HG03565 (cell line): ENCODE data around the gene ATF6.
A peak's percentile ranks its signal among the peaks of the same experiment; 100 is the strongest.
"Not testable (repeated sequence)": the region's sequence is repeated elsewhere in the genome, so short reads cannot be mapped to it uniquely, and the experiment has no call there.

Experiments used
- ATAC-seq: cut with Tn5 transposase; IDR thresholded peaks from one replicate; pipeline ENCODE4 v1.9.1; 2021; ENCODE audit warnings: mild to moderate bottlenecking, moderate library complexity; ENCODE audit not compliant: unreplicated experiment

Gene ATF6

GRCh38 chr1:161731981-161732718 is 34.0 kb upstream of the ATF6 start:
- ATAC-seq: no peak

GRCh38 chr1:161733526-161733925 is 32.6 kb upstream of the ATF6 start:
- no peak for ATAC-seq

- ATAC-seq: no peak
These were observed 30.3 kb upstream of the ATF6 start for GRCh38 chr1:161735837-161736236.

GRCh38 chr1:161736335-161736969 is 29.7 kb upstream of the ATF6 start:
- ATAC-seq: no peak

DNA sequence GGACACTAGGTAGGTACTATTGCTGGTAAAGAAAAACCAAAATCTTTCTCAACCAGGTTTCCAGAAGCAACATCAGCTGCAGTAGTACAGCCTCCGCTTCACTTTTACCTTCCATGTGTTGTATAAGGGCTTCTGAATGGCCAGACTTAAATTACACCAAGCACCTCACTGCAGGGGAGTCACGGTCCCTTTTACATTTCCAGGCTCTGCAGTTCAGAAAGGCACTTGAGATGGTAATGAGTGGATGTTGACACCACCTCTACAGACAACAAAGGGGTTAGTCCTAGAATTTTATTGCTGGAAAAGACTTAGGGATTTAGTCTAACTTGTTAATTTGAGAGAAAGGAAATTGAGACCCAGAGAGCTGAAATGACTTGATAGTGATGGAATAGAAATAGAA is 28.5 kb upstream of the ATF6 start:
- ATAC-seq: no peak

DNA sequence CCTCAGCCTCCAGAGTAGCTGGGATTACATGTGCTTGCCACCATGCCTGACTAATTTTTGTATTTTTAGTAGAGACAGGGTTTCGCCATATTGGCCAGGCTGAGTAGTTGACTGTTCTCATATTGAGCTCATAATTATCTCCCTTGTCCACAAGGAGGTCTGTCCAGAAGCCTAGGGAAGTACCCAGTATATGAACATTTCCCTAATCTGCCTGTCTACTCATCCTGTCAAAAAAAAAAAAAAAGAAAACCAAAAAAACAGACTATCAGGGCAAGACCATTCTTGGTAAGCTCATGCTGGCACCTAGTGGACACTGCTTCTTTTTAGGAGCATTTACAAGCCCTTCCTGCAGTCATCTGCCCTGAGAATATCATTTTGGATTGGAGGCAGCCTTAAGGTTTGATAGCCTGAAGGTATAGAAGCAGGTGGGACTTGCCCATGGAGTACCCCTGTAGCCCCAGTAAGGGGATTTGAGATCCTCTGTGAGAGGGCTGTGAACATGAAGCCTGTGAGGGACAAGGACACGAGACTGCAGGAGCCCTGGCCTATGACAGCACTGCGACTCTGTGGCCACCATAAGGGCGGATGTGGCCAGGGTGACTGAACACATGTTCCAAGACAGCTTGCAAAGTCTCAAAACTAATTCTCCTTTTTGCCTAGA is 27.4 kb upstream of the ATF6 start:
- peak; percentile 45 for ATAC-seq

- no peak for ATAC-seq
These were observed 26.1 kb upstream of the ATF6 start for GRCh38 chr1:161739865-161740566.

- ATAC-seq: no peak
These were observed 25.2 kb upstream of the ATF6 start for GRCh38 chr1:161740921-161741320.

DNA sequence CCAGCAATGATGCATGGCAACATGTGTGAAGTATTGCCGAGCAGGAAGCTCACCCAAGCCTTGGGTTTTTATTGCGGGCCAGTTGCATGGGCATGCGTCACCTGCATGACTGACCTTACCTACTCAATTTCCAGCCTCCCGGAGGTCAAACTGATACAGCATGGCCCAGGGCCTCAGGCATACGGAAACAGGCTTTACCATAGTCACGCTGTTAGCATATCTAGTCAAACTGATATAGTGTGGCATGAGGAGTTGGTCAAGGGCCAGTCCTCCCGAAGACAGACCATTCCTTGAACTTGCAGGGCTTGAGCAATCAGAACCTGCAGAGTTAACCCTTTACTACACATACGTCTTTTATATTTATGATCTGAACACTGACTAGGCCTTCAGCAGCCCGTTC is 22.9 kb upstream of the ATF6 start:
- ATAC-seq: no peak

GRCh38 chr1:161747801-161748200 is 18.3 kb upstream of the ATF6 start:
- no peak for ATAC-seq

DNA sequence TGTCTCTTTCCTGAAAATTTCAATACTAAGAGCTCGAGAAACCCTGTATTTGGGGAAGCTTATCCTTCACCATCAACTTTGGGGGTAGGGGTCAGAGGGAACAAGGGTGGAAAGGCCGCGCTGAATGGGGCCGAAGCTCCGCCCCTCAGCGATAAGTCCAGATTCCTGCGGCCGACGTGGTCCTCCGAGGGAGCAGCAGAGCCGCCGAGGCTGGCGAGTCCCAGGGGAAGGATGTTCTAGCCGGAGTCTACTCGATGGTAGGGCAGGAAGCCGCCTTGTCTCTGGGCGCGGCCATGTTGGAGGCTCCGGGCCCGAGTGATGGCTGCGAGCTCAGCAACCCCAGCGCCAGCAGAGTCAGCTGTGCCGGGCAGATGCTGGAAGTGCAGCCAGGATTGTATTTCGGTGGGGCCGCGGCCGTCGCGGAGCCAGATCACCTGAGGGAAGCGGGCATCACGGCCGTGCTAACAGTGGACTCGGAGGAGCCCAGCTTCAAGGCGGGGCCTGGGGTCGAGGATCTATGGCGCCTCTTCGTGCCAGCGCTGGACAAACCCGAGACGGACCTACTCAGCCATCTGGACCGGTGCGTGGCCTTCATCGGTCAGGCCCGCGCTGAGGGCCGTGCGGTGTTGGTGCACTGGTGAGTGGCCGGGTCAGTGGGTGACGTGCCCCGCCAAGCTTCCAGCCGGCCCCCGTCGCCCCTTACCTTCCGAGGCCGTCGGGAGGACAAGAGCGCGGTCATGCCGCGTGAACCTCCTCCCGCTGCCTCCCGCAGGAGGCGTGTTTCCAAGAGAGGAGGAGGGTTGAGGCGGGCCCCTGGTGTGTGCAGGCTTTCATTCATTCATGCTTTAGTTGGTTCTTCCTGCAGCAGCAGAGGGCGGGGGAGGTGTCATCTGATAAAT is 16.4 kb upstream of the ATF6 start, which contains the start of gene DUSP12:
TSS of gene DUSP12 (plus strand) at position 278 of the 899 bp plus-strand sequence. CDS start at position 294, 16 bp downstream.
- peak; percentile 94 for ATAC-seq

- no peak for ATAC-seq
These were observed 2.5 kb upstream of the ATF6 start for GRCh38 chr1:161763522-161764098.

DNA sequence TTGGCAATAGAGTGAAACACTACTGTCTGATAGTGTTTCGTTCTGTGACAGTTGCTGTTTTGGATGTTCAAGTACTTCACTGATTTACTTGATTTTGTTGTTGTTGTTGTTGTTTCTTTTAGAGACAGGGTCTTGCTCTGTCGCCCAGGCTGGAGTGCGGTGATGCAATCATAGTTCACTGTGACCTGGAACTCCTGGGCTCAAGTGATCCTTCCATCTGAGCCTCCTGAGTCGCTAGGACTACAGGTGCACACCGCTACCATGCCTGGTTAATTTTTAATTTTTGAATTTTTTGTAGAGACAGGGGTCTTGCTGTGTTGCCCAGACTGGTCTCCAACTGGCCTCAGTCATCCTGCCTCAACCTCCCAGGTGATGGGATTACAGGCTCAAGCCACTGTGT is 2.3 kb downstream of the ATF6 start:
- no peak for ATAC-seq

DNA sequence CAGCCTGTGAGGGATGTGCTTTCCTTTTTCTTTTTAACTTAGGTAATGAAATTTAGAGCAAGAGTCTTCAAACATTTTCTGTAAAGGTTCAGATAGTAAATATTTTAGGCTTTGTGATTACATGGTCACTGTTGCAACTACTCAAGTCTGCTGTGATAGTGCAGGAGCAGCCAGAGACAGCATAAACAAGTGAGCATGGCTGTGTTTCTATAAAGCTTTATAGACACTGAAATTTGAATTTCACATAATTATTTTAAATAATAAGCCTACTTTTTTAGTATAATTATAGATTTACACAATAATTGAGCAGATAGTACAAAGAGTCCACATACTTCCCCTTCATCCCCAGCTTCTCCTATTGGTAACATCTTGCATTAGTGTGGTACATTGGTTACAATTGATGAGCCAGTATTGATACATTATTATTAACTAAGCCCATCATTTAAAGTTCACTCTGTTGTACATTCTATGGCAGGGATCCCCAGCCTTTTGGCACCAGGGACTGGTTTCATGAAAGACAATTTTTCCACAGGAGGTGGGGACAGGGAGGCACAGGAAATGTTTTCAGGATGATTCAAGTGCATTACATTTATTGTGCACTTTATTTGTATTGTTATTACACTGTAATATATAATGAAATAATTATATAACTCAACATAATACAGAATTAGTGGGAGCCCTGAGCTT is 3.0 kb downstream of the ATF6 start:
- ATAC-seq: no peak

GRCh38 chr1:161769673-161770045 is 3.5 kb downstream of the ATF6 start:
- not testable (repeated sequence) for ATAC-seq

DNA sequence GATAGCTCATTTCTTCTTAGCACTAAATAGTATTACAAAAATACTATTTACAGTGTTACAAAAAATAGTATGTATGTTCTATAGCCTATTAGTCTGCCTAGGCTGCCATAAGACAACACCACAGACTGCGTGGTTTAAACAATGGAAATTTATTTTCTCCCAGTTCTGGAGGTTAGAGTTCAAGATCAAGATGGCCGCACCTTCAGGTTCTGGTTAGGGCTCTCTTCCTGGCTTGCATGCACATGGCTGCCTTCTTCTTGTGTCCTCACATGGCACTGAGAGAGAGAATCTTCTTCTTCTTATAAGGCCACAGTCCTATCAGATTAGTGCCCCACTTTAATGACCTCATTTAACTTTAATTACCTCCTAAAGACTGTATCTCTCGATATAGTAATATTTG is 4.1 kb downstream of the ATF6 start:
- ATAC-seq: no peak

GRCh38 chr1:161771161-161771560 is 5.0 kb downstream of the ATF6 start:
- ATAC-seq: no peak

- no peak for ATAC-seq
These were observed 5.9 kb downstream of the ATF6 start for GRCh38 chr1:161771973-161772372.

- ATAC-seq: no peak
These were observed 6.3 kb downstream of the ATF6 start for GRCh38 chr1:161772397-161772796.
